Fibroblast of the conjunctiva (primary cell): Measurements from ENCODE around the gene ENSA.
"Not testable (repeated sequence)": the region's sequence is repeated elsewhere in the genome, so short reads cannot be mapped to it uniquely, and the experiment has no call there.

Experiments used
- DNase-seq: peaks from one replicate; pipeline ENCODE4 v3.0.0-alpha.2; 2010; ENCODE audit warnings: low read depth

Gene ENSA

GRCh38 chr1:150629115-150629928, at the start of gene ENSA:
TSS of gene ENSA (minus strand) at chr1:150629612. CDS start at chr1:150629470, 142 bp downstream.
- peak; percentile 100 for DNase-seq

GRCh38 chr1:150678988-150679387, 49.6 kb upstream of the ENSA start:
- DNase-seq = no peak

GRCh38 chr1:150674881-150675280, 45.5 kb upstream of the ENSA start:
- DNase-seq = no peak

GRCh38 chr1:150663321-150663720, 33.9 kb upstream of the ENSA start:
- no peak for DNase-seq

- no peak for DNase-seq
These were observed 33.4 kb upstream of the ENSA start for GRCh38 chr1:150662811-150663210.

- DNase-seq = no peak
These were observed 31.7 kb upstream of the ENSA start for GRCh38 chr1:150661156-150661555.

GRCh38 chr1:150660584-150660983, 31.2 kb upstream of the ENSA start:
- no peak for DNase-seq

GRCh38 chr1:150657064-150657463, 27.7 kb upstream of the ENSA start:
- DNase-seq = not testable (repeated sequence)

GRCh38 chr1:150654635-150655034, 25.2 kb upstream of the ENSA start:
- DNase-seq = not testable (repeated sequence)

GRCh38 chr1:150650193-150650592, 20.8 kb upstream of the ENSA start:
- DNase-seq = no peak

GRCh38 chr1:150649441-150650075, 20.1 kb upstream of the ENSA start:
- DNase-seq = no peak

GRCh38 chr1:150642296-150642695, 12.9 kb upstream of the ENSA start:
- no peak for DNase-seq

- DNase-seq = not testable (repeated sequence)
These were observed 11.9 kb upstream of the ENSA start for GRCh38 chr1:150641126-150641815.

GRCh38 chr1:150638430-150638829, 9.0 kb upstream of the ENSA start:
- not testable (repeated sequence) for DNase-seq

GRCh38 chr1:150634839-150635622, 5.6 kb upstream of the ENSA start:
- DNase-seq = not testable (repeated sequence)

GRCh38 chr1:150628766-150629114, 672 bp downstream of the ENSA start:
- DNase-seq = no peak

GRCh38 chr1:150627826-150628410, 1.5 kb downstream of the ENSA start:
- DNase-seq = no peak

GRCh38 chr1:150626150-150626549, 3.3 kb downstream of the ENSA start:
- DNase-seq = no peak

- not testable (repeated sequence) for DNase-seq
These were observed 4.9 kb downstream of the ENSA start for GRCh38 chr1:150624546-150624945.

- not testable (repeated sequence) for DNase-seq
These were observed 5.3 kb downstream of the ENSA start for GRCh38 chr1:150624134-150624533.

GRCh38 chr1:150622303-150622975, 7.0 kb downstream of the ENSA start:
- peak; percentile 20 for DNase-seq
